LoVo (cell line): ENCODE results near the gene NUTM2F.
"Not testable (repeated sequence)": the region's sequence is repeated elsewhere in the genome, so short reads cannot be mapped to it uniquely, and the experiment has no call there.

Experiments used
- DNase-seq: peaks from one replicate; pipeline ENCODE4 v3.0.0-alpha.2; 2016; ENCODE audit warnings: low spot score

NUTM2F gene

DNA sequence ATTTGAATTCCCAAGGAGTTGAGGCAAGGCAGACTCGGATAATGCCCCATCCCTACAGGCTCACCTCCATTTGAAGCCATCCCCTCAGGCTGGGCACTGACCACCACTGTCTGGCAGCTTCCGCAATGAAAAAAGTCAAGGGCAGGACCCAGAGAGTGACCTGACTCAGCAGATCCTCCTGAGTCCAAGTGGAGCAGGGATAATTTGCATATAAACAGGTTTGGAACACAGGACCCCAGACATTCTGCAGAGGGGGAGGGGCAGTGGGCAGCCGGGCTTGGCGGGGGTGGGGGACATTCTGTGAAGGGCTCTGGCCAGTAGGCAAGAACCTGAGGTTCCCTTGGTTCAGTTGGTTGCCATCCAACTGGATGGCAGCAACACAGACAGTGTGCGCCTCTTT lies at the start of gene NUTM2F:
TSS of gene NUTM2F (minus strand) at position 101 of the 400 bp plus-strand sequence. CDS start at position 80, 21 bp downstream.
- DNase-seq = not testable (repeated sequence)

DNA sequence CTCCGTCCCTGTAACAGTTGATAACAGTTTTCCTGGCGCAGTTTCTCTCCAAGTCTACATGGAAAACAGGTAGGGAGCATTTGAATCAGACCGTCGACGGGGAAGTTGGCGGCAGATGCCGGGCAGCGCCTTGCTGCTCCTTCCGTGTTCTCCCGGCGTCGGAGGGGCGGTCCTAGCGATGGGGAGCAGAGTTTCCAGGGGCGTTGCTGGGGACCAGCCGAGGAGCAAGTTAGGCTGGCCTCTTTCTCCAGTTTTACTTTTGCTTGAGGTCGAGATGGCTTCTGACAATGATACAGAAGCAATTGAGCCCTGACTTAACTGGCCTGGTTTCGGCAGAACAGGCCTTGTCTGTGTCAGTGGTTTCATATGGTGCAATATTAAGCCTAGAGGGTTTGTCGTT lies 46.8 kb upstream of the NUTM2F start:
- DNase-seq = not testable (repeated sequence)

DNA sequence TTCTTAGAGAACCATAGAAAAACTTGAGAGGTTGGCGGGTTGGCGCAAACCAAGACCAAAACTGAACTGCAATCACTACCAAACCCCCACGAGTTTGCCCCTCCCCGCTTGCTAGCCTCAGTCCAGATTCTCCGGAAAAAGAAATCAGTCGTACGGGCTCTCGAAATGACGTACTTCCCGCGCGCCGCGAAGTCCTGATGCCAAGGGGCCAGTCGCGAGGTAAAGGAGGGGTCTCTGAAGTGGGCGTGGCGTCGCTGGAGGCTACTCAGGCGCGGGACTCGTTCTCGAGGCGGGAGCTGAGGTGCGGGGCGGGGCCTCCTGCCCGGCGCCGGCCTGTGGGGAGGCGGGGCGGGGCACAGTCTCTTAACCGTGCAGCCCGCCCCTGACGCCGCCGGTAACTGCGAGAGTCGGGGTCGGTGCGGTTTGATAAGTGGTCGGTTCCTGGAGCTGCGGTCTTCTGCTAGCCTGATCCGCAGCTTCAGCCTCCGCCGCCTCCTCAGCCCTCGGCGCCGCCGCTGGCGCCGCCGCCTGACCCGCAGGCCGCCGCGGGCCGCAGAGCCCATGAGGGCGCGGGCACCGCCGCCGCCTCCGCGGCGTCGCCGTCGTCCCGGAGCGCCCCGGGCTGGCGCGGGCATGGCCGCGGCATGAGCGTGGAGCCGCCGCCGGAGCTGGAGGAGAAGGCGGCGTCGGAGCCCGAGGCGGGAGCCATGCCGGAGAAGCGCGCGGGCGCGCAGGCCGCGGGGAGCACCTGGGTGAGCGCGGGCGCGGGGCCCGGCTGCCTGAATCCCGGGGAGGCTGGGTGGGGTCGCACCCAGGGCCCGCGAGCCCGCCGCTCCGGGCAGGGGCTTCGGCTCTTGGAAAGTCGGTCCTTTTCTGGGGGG lies 46.0 kb upstream of the NUTM2F start:
- peak; percentile 81 for DNase-seq

- DNase-seq = not testable (repeated sequence)
Measured at GRCh38 chr9:94373779-94374175, 45.3 kb upstream of the NUTM2F start.

DNA sequence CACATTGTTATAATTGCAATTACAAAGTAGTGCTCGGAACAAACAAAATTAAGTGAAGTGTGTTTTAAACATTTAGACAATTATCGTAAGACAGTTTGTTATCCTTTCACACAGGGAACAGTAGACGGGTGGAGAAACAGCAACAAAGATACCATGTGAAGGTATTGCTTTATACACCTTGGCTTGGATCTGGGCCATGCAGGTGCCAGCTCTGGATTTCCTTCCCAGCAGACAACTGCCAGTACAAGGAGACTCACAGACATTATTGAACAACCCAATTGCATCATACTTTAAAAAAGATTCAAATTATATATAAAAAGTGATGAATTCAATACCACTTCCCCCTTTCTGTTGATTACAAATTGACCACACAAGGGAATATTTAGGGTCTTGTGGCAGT lies 41.8 kb upstream of the NUTM2F start:
- not testable (repeated sequence) for DNase-seq

GRCh38 chr9:94364093-94364614 lies 35.7 kb upstream of the NUTM2F start:
- not testable (repeated sequence) for DNase-seq

GRCh38 chr9:94357158-94357557 lies 28.7 kb upstream of the NUTM2F start:
- not testable (repeated sequence) for DNase-seq

DNA sequence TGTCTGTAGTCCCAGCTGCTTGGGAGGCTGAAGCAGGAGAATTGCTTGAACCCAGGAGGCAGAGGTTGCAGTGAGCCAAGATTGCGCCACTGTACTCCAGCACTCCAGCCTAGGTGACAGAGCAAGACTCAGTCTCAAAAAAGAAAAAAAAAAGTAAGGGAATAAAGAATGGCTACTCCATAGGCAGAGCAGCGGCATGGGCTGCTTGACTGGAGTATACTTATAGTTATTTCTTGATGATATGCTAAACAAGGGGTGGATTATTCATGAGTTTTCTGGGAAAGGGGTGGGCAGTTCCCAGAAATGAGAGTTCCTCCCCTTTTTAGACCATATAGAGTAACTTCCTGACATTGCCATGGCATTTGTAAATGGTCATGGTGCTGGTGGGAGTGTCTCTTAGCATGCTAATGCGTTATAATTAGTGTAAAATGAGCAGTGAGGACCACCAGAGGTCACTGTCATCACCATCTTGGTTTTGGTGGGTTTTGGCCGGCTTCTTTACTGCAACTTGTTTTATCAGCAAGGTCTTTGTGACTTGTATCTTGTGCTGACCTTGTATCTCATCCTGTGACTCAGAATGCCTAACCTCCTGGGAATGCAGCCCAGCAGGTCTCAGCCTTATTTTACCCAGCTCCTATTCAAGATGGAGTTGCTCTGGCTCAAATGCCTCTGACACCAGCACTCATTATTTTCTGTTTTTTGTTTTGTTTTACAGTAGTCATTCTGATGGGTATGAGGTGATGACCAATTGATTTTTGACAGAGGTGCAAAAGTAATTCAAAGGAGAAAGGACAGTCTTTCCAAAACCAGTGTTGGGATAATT lies 23.7 kb upstream of the NUTM2F start:
- DNase-seq = not testable (repeated sequence)

GRCh38 chr9:94348754-94349153 lies 20.3 kb upstream of the NUTM2F start:
- not testable (repeated sequence) for DNase-seq

DNA sequence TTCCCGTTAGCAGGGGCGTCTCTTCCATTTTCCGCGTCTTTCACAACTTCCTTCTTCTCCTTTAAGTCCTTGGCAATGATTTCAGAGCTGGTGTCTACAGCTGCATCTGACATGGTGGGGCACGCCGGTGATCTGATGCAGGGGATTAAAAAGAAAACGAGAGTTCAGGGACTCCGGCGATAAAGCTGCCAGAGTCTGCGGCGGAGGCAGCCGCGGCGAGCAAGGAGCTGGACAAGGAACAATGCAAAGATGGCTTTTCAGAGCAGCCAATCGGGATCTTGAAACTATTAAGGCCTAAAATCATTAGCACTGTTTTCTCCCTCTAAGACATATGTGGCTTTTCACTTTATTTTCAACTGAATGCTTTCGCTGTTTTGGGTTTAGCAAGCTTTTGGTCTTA lies 19.0 kb upstream of the NUTM2F start:
- not testable (repeated sequence) for DNase-seq

DNA sequence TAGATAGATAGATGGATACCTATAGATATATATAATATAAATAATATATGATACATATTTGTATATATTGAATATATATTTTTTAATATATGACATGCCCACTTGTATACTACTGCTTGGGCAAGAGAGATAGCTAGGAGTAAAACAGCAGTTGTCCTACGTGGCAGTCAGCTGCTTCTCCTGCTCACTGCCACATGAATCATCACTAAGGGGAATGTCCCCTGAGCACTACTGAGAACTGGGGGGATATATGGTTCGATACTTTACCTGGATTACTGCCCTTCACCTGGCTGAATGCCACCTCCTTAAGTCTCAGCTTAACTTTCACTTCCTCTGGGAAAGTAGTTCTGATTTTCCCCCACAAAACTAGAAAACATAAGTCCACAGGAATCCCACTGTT lies 13.3 kb upstream of the NUTM2F start:
- not testable (repeated sequence) for DNase-seq

DNA sequence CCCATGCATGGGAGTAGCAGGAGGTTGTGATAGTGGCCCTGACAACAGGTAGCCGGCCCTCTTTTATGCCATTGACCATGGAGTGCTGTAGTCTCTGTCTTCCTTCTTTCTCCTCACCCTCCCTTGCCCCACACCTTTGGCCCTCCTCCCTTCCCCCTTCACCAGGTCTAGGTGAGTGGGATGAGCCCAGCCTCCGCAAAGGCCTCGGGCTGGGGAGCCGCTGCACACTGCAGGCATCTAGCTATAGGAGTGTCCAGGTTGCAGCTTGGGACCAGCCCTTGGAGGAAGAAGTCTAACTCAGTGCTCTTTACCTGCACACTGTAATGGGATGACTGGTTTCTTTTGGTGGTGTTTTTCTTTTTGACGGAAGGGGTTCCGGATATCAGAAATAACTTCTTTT lies 12.3 kb upstream of the NUTM2F start:
- DNase-seq = not testable (repeated sequence)

DNA sequence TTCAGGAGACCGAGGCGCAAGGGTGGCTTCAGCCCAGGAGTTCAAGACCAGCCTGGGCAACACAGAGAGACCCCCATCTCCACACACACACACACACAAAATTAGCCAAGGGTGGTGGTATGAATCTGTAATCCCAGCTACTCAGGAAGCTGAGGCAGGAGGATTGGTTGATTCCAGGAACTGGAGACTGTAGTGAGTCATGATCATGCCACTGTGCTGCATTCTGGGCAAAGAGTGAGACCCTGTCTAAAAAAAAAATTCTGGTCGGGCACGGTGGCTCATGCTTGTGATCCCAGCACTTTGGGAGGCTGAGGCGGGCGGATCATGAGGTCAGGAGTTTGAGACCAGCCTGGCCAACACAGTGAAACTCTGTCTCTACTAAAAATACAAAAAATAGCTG lies 11.2 kb upstream of the NUTM2F start:
- DNase-seq = not testable (repeated sequence)

GRCh38 chr9:94338723-94339122 lies 10.3 kb upstream of the NUTM2F start:
- DNase-seq = not testable (repeated sequence)

GRCh38 chr9:94336445-94336844 lies 8.0 kb upstream of the NUTM2F start:
- DNase-seq = not testable (repeated sequence)

GRCh38 chr9:94325583-94325982 lies 2.9 kb downstream of the NUTM2F start:
- DNase-seq = not testable (repeated sequence)

GRCh38 chr9:94323153-94323798 lies 5.2 kb downstream of the NUTM2F start:
- not testable (repeated sequence) for DNase-seq

GRCh38 chr9:94322342-94322940 lies 6.0 kb downstream of the NUTM2F start:
- DNase-seq = not testable (repeated sequence)

GRCh38 chr9:94317949-94318657 lies 10.3 kb downstream of the NUTM2F start:
- not testable (repeated sequence) for DNase-seq

- DNase-seq = not testable (repeated sequence)
Measured at GRCh38 chr9:94316236-94316635, 12.2 kb downstream of the NUTM2F start.
